Muscle layer of duodenum (tissue), 2 donors: ENCODE results near the gene E2F8.

Experiments
- H3K27ac ChIP-seq: one replicate; pipeline ENCODE4 v1.7.0; 2013; ENCODE audit warnings: mild to moderate bottlenecking, low read length
- H3K27me3 ChIP-seq: one replicate; pipeline ENCODE4 v1.7.0; 2013; ENCODE audit warnings: low read depth, mild to moderate bottlenecking, control low read depth, low read length
- H3K36me3 ChIP-seq, 2 donors: one replicate each; pipeline ENCODE4 v1.7.0; 2013; ENCODE audit warnings: low read length in 2 of 2, control low read depth in 1 of 2, mild to moderate bottlenecking in 1 of 2; ENCODE audit not compliant: insufficient read depth in 2 of 2, control insufficient read depth in 1 of 2
- H3K4me1 ChIP-seq, 2 donors: one replicate each; pipeline ENCODE4 v1.7.0; 2013; ENCODE audit warnings: low read length in 2 of 2, mild to moderate bottlenecking in 2 of 2, control low read depth in 1 of 2, moderate library complexity in 1 of 2; ENCODE audit not compliant: insufficient read depth in 2 of 2, control insufficient read depth in 1 of 2
- H3K4me3 ChIP-seq, 2 donors: one replicate each; pipeline ENCODE4 v1.7.0; 2013; ENCODE audit warnings: low read length in 2 of 2, low read depth in 1 of 2, mild to moderate bottlenecking in 1 of 2
- H3K9me3 ChIP-seq, 2 donors: one replicate each; pipeline ENCODE4 v1.7.0; 2013; ENCODE audit warnings: low read length in 2 of 2, control low read depth in 1 of 2, mild to moderate bottlenecking in 1 of 2; ENCODE audit not compliant: control insufficient read depth in 1 of 2
- donor health status: healthy.

E2F8 gene

DNA sequence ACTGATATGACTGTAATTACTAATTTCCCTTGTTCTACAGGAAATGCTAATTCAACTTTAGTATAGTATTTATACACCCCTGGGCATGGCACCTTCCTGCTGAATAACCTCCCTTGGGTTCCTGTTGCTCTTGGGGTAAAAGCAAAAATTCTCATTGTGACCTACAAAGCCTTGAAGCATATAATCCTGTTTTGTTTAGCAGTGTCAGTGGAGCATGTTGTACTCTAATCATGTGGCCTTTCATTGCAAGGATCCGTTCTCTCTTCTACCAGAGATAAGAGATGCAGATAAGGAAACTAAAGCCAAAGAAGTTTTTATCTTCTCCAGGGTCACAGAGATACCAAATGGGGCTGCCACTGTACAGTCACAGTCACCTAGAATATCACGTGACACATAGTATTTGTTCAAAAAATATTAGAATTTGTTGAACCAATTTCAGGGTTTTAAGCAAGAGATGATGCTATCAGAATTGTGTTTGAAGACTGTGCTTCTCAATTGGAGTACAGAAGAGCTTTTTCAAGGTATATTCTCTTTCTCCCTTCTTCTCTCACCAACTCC lies 64.0 kb downstream of the E2F8 start:
- H3K27ac ChIP-seq, result no peak overlapping the region
- H3K9me3 ChIP-seq, result no peaks in the 10 kb centered on the region
- no peaks in the 10 kb centered on the region for H3K27me3 ChIP-seq
- H3K36me3 ChIP-seq, result peaks cover 26 to 33% of the 10 kb centered on the region in 2 donors
- no peak overlapping the region for H3K4me3 ChIP-seq
- no peaks in the 10 kb centered on the region for H3K4me1 ChIP-seq
